Vagina (tissue), 2 donors: ENCODE data around the gene RYK. TPM values are rescaled to one million over a fixed set of nuclear protein-coding genes. Genes with fewer than 3 reads are reported as not detected.
"Not testable (repeated sequence)": the region's sequence is repeated elsewhere in the genome, so short reads cannot be mapped to it uniquely, and the experiment has no call there.

Experiments
- DNase-seq, 2 donors: peaks; one replicate each; pipeline ENCODE4 v3.0.0-alpha.2; 2017; ENCODE audit errors: extremely low spot score in 2 of 2
- H3K27ac ChIP-seq: fragments of 200-600 bp; sonication (generic); one replicate; pipeline ENCODE4 v1.5.1; 2019
- H3K27me3 ChIP-seq: fragments of 200-600 bp; sonication (generic); one replicate; pipeline ENCODE4 v1.5.1; 2019
- H3K36me3 ChIP-seq, 2 donors: fragments of 200-600 bp; sonication (generic); one replicate each; pipeline ENCODE4 v1.5.1; 2017 to 2019
- H3K4me1 ChIP-seq: fragments of 200-600 bp; sonication (generic); one replicate; pipeline ENCODE4 v1.5.1; 2019
- H3K4me3 ChIP-seq, 2 donors: fragments of 200-600 bp; sonication (generic); 1 replicate in 1 of 2; 2 replicates in 1 of 2; pipeline ENCODE4 v1.5.1; 2016 to 2019
- H3K9me3 ChIP-seq: fragments of 200-600 bp; sonication (generic); one replicate; pipeline ENCODE4 v1.5.1; 2019
- CTCF ChIP-seq, 3 experiments: fragments of 450-650 bp in 2 of 3; fragments of 200-600 bp in 1 of 3; sonication (generic) in 1 of 3; IDR thresholded peaks; one replicate each; pipeline ENCODE4 v1.5.1; 2017 to 2019; ENCODE audit warnings: antibody characterized with exemption in 3 of 3, mild to moderate bottlenecking in 2 of 3, moderate library complexity in 2 of 3
- POLR2A ChIP-seq, 2 donors: fragments of 450-650 bp; IDR thresholded peaks; one replicate each; pipeline ENCODE4 v1.6.1; 2017; ENCODE audit warnings: antibody characterized with exemption in 2 of 2, mild to moderate bottlenecking in 2 of 2, moderate library complexity in 2 of 2
- POLR2AphosphoS5 ChIP-seq, 2 donors: sonication (generic); formaldehyde crosslinking; IDR thresholded peaks; one replicate each; pipeline ENCODE4 v1.9.0; 2017; ENCODE audit warnings: antibody characterized with exemption in 2 of 2, mild to moderate bottlenecking in 2 of 2, low read depth in 1 of 2; ENCODE audit not compliant: insufficient read depth in 1 of 2
- intact Hi-C: fragments of 100-400 bp; cut with DNase I; formaldehyde crosslinking; loops from one replicate; pipeline ENCODE4 v1.15.1; 2023
- total RNA-seq: library from RNA; depleted of rRNA; stranded (reverse); fragments of >200 nt; gene quantifications from one replicate; pipeline ENCODE4 v1.2.3, GENCODE V29; 2016

The RYK gene
- total RNA-seq, 1 donor from 2014 or later = 102 TPM

GRCh38 chr3:134211797-134212196 lies 38.9 kb downstream of the RYK start:
- H3K9me3 ChIP-seq = no peaks in the 10 kb centered on the region
- H3K4me3 ChIP-seq = no peak overlapping the region
- TF ChIP-seq POLR2A (IDR thresholded peaks at IDR 0.05) (no peak), POLR2AphosphoS5 (IDR thresholded peaks at IDR 0.05; ENCODE audit: insufficient read depth in 1 of 2, low read depth in 1 of 2) (no peak), CTCF (IDR thresholded peaks at IDR 0.05) (peak in 2 of 3 experiments; percentile 11 to 28)
- no peak overlapping the region for H3K27ac ChIP-seq
- H3K27me3 ChIP-seq = no peaks in the 10 kb centered on the region
- peaks cover 13% of the 10 kb centered on the region for H3K4me1 ChIP-seq
- intact Hi-C loops = loop anchor here (5.0 kb wide), 3 partner anchors 81 to 261 kb away; no protein-coding TSS in a partner anchor
- peaks cover 0 to 10% of the 10 kb centered on the region in 2 donors for H3K36me3 ChIP-seq
- DNase-seq = no peak

- no peak for TF ChIP-seq POLR2AphosphoS5 (IDR thresholded peaks at IDR 0.05; ENCODE audit: insufficient read depth in 1 of 2, low read depth in 1 of 2)
- TF ChIP-seq CTCF (IDR thresholded peaks at IDR 0.05) = no peak
- TF ChIP-seq POLR2A (IDR thresholded peaks at IDR 0.05) = no peak
- Histone ChIP-seq H3K27me3 (no peaks in the 10 kb centered on the region), H3K4me1 (no peaks in the 10 kb centered on the region), H3K9me3 (no peaks in the 10 kb centered on the region), H3K27ac (no peak overlapping the region), H3K4me3 (no peak overlapping the region), H3K36me3 (peaks cover 0 to 4% of the 10 kb centered on the region in 2 donors)
- intact Hi-C loops = no loop called here
- DNase-seq = no peak
Observed at GRCh38 chr3:134205451-134205850, 45.2 kb downstream of the RYK start.

GRCh38 chr3:134201201-134202130 lies 49.2 kb downstream of the RYK start:
- no peak for DNase-seq
- intact Hi-C loops = no loop called here
- H3K27ac ChIP-seq = no peak overlapping the region
- no peak for TF ChIP-seq POLR2AphosphoS5 (IDR thresholded peaks at IDR 0.05; ENCODE audit: insufficient read depth in 1 of 2, low read depth in 1 of 2)
- no peak for TF ChIP-seq POLR2A (IDR thresholded peaks at IDR 0.05)
- no peak for TF ChIP-seq CTCF (IDR thresholded peaks at IDR 0.05)
- peaks cover 0 to 7% of the 10 kb centered on the region in 2 donors for H3K36me3 ChIP-seq
- H3K27me3 ChIP-seq = no peaks in the 10 kb centered on the region
- H3K4me3 ChIP-seq = no peak overlapping the region
- H3K4me1 ChIP-seq = no peaks in the 10 kb centered on the region
- no peaks in the 10 kb centered on the region for H3K9me3 ChIP-seq

GRCh38 chr3:134199880-134200279 lies 50.8 kb downstream of the RYK start:
- H3K4me3 ChIP-seq, intact Hi-C loops, H3K27ac ChIP-seq, H3K4me1 ChIP-seq, H3K36me3 ChIP-seq, H3K27me3 ChIP-seq, H3K9me3 ChIP-seq, DNase-seq: not testable (repeated sequence)

GRCh38 chr3:134199240-134199639 lies 51.4 kb downstream of the RYK start:
- DNase-seq = no peak
- Histone ChIP-seq H3K4me3 (no peak overlapping the region), H3K27me3 (no peaks in the 10 kb centered on the region), H3K36me3 (peaks cover 0 to 7% of the 10 kb centered on the region in 2 donors), H3K27ac (no peak overlapping the region), H3K4me1 (no peaks in the 10 kb centered on the region), H3K9me3 (no peaks in the 10 kb centered on the region)
- intact Hi-C loops = no loop called here
- TF ChIP-seq POLR2AphosphoS5 (IDR thresholded peaks at IDR 0.05; ENCODE audit: insufficient read depth in 1 of 2, low read depth in 1 of 2) (no peak), CTCF (IDR thresholded peaks at IDR 0.05) (no peak), POLR2A (IDR thresholded peaks at IDR 0.05) (no peak)
